ENCODE results near the gene HIF1AN. TPM values are rescaled to one million over a fixed set of nuclear protein-coding genes. Genes with fewer than 3 reads are reported as not detected.

Gene HIF1AN
- total RNA-seq, 6 experiments from 2014 or later, result 58.2 to 65.2 (median 58.9) TPM

GRCh38 chr10:100528123-100528886 is 7.4 kb upstream of the HIF1AN start:
- DNase-seq, result no peak
- H3K4me1 Mint-ChIP-seq (ENCODE audit: low read depth), result peaks cover 16% of the 10 kb centered on the region
- no peak for TF ChIP-seq CTCF (IDR thresholded peaks at IDR 0.05)
- H3K4me3 Mint-ChIP-seq, result peak overlapping the region; percentile 98
- H3K27me3 Mint-ChIP-seq (ENCODE audit: insufficient read depth), result no peaks in the 10 kb centered on the region
- H3K27ac Mint-ChIP-seq, result peak overlapping the region; percentile 94
- H3K9me3 Mint-ChIP-seq, result no peaks in the 10 kb centered on the region
- peaks cover 13% of the 10 kb centered on the region; the same call in 1 of the 2 replicates for H3K36me3 Mint-ChIP-seq (ENCODE audit: low read depth)

- Mint-ChIP-seq H3K27ac (peak overlapping the region; percentile 94), H3K27me3 (ENCODE audit: insufficient read depth) (no peaks in the 10 kb centered on the region)
- TF ChIP-seq CTCF (IDR thresholded peaks at IDR 0.05), result no peak
Measured at GRCh38 chr10:100528921-100529474, 6.7 kb upstream of the HIF1AN start.

GRCh38 chr10:100529475-100530298 is 6.1 kb upstream of the HIF1AN start, which contains the start of gene NDUFB8:
Gene NDUFB8, minus strand, starts transcription at chr10:100529871. Its CDS starts 20 bp downstream, at chr10:100529851.
- H3K4me3 Mint-ChIP-seq, result peak within 1 kb of the TSS; percentile 98
- H3K27me3 Mint-ChIP-seq (ENCODE audit: insufficient read depth), result no peaks in the 10 kb centered on the region; the same call in 1 of the 2 replicates

More at GRCh38 chr10:100528921-100529474, 6.7 kb upstream of the HIF1AN start:
- DNase-seq, result no peak
- Mint-ChIP-seq H3K4me3 (peak overlapping the region; percentile 98), H3K9me3 (no peaks in the 10 kb centered on the region), H3K4me1 (ENCODE audit: low read depth) (peaks cover 16% of the 10 kb centered on the region), H3K36me3 (ENCODE audit: low read depth) (peaks cover 13% of the 10 kb centered on the region; the same call in 1 of the 2 replicates)

GRCh38 chr10:100531761-100532160 is 4.0 kb upstream of the HIF1AN start:
- TF ChIP-seq CTCF (IDR thresholded peaks at IDR 0.05), result no peak
- Mint-ChIP-seq H3K36me3 (ENCODE audit: low read depth) (no peaks in the 10 kb centered on the region; the same call in 1 of the 2 replicates), H3K9me3 (no peaks in the 10 kb centered on the region), H3K27me3 (ENCODE audit: insufficient read depth) (no peaks in the 10 kb centered on the region; the same call in 1 of the 2 replicates), H3K27ac (no peak overlapping the region), H3K4me3 (no peak overlapping the region), H3K4me1 (ENCODE audit: low read depth) (peaks cover 16% of the 10 kb centered on the region)
- DNase-seq, result no peak

More at GRCh38 chr10:100529475-100530298, 6.1 kb upstream of the HIF1AN start, which contains the start of gene NDUFB8:
- Mint-ChIP-seq H3K36me3 (ENCODE audit: low read depth) (peaks cover 11% of the 10 kb centered on the region; the same call in 1 of the 2 replicates), H3K4me1 (ENCODE audit: low read depth) (peaks cover 16% of the 10 kb centered on the region), H3K27ac (peak within 1 kb of the TSS; percentile 94), H3K9me3 (no peaks in the 10 kb centered on the region)
- no peak for TF ChIP-seq CTCF (IDR thresholded peaks at IDR 0.05)
- peak; percentile 75 for DNase-seq

- no peak for TF ChIP-seq CTCF (IDR thresholded peaks at IDR 0.05)
- no peak overlapping the region for H3K4me3 Mint-ChIP-seq
- DNase-seq, result no peak
- H3K27me3 Mint-ChIP-seq (ENCODE audit: insufficient read depth), result no peaks in the 10 kb centered on the region; the same call in 1 of the 2 replicates
- H3K4me1 Mint-ChIP-seq (ENCODE audit: low read depth), result peaks cover 8% of the 10 kb centered on the region
- H3K9me3 Mint-ChIP-seq, result no peaks in the 10 kb centered on the region
- peaks cover 8% of the 10 kb centered on the region for H3K36me3 Mint-ChIP-seq (ENCODE audit: low read depth)
- no peak overlapping the region for H3K27ac Mint-ChIP-seq
Measured at GRCh38 chr10:100534726-100535125, 1.0 kb upstream of the HIF1AN start.
